Suppressor macrophage treated with lipopolysaccharide for 1 hour (primary cell): ENCODE measurements around the gene SDK1.
A peak's percentile ranks its signal among the peaks of the same experiment; 100 is the strongest.
"Not testable (repeated sequence)": the region's sequence is repeated elsewhere in the genome, so short reads cannot be mapped to it uniquely, and the experiment has no call there.

ENCODE experiments used
- DNase-seq, 3 donors: peaks; one replicate each; pipeline ENCODE4 v3.0.0-alpha.2; 2020 to 2022

Gene SDK1

GRCh38 chr7:3688071-3688470 is 387.0 kb downstream of the SDK1 start:
- DNase-seq: no peak

GRCh38 chr7:3688842-3689241 is 387.8 kb downstream of the SDK1 start:
- no peak for DNase-seq

DNA sequence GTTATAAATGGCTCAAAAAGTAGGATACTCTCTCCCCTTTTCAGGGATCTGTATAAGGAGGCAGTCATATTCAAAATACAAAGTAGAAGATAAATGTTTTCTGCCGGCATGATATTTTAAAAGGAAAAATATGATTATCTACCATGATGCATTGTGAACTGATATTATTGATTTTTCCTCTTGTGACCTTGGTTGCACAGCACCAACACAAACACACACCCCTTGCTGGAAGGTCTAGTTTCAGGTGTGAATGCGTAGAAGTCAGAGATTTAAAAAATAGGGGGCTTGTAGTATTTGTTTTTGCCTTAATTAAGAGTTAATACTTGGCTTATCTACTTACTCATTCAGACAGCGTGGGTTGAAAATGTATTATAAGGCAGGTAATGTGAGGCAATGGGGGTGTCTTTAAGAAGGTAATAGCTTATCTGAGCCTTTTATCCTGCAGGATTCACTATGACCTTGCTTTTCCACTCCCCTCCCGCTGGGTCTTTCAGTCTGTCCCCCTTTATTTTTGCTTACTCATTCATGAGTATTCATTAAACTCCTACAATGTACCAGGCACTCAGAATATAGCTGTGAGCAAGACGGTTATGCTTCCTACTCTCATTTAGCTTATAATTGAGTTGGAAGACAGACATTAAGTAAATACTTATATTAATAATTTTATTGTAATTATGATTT is 390.6 kb downstream of the SDK1 start:
- DNase-seq: no peak

GRCh38 chr7:3695602-3696001 is 394.6 kb downstream of the SDK1 start:
- no peak for DNase-seq

DNA sequence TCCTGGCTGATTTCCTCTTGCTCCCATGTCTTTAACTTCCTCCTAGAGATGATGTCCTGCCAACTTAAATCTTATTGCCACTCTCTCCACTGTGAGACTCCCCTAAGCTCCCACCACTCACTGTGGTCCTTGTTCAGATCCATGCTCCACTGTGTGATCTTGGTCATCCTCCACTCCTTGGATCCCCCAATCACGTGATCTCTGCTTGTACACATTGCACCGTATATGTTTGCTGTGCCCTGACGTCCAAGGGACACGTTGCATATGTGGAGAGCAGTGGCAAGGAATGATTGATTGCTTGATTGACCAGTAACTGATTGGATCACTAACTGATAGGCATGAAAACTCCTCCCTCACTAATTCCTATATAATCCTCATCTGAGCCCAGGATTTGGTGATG is 395.1 kb downstream of the SDK1 start:
- DNase-seq: no peak

DNA sequence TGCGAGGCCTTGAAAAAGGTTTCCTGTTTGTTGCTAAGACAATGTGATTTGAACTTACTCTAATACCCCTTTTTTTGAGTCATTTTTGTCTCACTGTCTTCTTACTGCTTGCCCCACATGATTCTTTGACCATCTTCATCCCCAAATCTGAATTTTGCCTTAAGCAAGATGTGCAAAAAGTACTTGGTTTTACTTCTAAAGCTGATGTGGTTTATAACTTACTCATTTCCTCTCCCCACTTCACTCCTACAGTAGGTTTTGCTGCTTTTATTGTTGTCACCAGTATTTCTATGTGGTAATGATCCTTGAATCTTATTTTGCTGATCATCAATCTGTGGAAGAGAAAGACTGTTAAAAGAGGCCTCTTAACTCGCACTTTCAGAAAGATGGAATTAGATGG is 396.4 kb downstream of the SDK1 start:
- DNase-seq: no peak

DNA sequence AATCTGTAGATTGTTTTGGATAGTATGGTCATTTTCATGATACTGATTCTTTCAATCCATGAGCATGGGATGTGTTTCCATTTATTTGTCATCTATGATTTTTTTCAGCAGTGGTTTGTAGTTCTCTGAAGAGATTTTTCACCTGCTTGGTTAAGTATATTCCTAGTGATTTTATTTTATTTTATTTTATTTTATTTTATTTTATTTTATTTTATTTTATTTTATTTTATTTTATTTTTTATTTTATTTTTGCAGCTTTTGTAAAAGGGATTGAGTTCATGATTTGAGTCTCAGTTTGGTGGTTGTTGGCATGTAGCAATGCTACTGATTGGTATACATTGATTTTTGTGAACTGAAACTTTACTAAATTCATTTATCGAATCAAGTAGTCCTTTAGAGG is 404.2 kb downstream of the SDK1 start:
- no peak for DNase-seq

GRCh38 chr7:3706091-3706490 is 405.0 kb downstream of the SDK1 start:
- DNase-seq: not testable (repeated sequence)

GRCh38 chr7:3710122-3710521 is 409.1 kb downstream of the SDK1 start:
- DNase-seq: no peak

DNA sequence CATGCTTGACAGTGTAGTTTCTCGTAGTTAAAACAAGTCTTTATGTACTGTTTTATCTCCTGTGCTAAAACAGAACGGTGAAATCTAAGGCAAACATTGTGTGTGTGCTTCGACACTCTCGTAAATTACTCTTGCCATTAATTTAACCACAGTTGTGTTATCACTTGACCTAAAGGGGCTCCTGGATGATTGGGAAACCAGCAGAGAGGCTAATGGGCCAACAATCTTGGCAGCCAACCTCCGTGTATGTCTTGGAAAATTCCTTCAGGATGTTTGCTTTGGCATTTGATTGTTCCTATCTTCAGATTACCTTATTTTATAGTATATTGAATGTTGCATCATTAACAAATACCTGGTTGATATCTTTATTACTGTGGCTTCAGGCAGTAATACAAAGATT is 409.5 kb downstream of the SDK1 start:
- DNase-seq: no peak

- no peak for DNase-seq
Measured at GRCh38 chr7:3712841-3713240, 411.8 kb downstream of the SDK1 start.

- DNase-seq: peak in 2 of 3 donors; percentile 11 to 27
Measured at GRCh38 chr7:3721422-3721821, 420.4 kb downstream of the SDK1 start.

- no peak for DNase-seq
Measured at GRCh38 chr7:3722396-3722922, 421.4 kb downstream of the SDK1 start.

DNA sequence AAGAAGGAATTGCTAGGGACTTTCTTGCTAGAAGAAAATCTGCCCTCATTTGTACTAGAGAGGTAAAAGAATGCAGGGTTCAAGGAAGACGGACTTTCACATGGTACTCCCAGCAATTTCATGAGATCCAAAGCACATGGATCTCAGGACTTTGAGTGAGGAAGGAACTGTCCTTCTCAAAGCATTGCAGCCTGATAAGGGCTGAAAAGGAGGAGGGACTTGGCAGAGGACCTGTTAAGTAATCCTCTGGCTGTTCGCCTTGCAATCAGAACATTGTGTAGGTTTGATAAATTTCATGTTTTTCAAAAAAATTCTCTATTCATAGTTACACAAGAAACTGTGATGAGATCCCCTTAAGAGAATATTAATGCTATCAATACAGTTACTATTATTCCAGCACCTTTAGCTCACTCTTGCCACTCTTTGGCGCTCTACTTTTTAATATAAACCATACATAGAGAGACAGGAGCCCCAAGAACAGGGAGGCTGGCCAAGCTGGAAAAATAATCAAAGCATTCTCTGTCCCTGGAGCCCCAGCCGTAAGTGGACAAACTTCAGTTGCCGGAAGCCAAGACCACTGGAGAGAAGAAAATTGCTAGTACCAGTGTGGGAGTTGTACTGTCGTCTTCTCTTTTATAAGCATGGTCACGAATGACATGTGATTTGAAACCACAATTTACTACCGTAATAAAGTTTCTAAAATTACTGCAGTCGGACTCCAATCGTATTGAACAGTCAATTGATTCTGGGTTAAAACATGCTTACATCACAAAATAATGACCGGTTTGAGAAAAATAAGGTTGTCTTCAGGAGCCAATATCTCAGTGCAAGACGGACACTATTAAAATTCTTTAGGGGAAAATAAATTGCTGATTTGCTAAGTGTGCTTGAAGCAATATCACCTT is 424.4 kb downstream of the SDK1 start:
- no peak for DNase-seq

- DNase-seq: no peak
Measured at GRCh38 chr7:3730276-3730675, 429.2 kb downstream of the SDK1 start.

- DNase-seq: no peak
Measured at GRCh38 chr7:3732395-3733005, 431.4 kb downstream of the SDK1 start.

DNA sequence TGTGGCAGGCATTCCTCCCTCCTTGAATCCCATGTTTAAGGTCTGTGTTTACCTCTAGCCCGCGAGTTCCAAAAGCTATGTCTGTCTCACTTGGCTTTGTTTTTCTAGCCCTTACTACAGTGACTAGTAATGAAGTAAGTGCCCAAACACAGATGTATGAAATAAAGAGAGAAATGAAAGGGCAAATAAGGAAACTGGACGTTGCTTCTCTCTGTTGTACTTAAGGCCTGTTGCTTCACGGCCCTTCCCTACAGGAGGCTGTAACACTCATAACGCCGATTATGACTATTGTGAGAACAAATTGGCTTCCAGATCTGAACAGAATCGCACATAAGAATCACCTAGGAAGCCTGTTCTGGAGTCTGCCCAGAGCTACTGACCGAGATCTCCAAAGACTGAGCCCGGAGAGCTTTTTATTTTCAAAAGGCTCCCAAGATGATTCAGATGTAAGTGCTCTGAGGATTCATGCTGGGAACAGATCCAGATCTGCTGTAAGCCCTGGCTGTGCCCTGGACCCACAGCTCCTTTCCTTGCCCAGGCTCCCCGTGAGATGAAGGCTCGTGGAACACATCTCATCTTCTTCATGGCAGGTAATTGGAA is 432.6 kb downstream of the SDK1 start:
- DNase-seq: no peak

DNA sequence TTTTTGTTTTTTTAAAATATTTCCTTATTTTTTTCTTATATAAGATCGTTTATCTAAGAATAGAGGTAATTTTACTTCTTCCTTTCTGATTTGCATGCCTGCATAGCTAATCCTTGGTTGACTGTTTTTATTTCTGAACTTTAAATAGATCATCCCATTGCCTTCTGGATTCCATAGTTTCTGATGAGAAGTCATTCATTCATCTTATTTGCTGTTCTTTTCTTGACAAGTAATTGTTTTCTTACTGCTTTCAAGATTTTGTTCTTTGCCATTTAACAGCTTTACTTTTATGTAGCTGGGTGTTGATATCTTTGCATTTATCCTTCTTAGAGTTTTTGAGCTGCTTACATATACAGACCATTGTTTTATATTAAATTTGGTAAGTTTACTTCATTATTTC is 437.9 kb downstream of the SDK1 start:
- no peak for DNase-seq

DNA sequence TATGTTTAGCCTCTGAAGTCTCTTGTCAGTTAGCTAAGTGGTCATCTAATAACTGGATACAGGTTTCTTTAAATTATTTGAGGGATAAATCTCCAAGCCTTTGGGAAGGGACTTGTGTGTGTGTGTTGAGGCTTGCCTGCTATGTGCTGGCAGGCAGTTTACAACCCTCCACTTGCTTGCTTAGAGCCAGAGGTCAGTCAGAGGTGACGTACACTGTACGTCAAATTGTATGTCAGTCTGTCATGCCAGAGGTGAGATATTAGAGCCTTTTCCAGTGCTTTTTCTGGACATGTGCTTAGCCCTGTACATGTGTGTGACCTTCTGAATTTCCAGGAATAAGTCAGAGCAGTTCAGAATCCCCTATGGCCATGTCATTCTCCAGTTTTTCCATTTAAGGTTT is 438.9 kb downstream of the SDK1 start:
- no peak for DNase-seq

DNA sequence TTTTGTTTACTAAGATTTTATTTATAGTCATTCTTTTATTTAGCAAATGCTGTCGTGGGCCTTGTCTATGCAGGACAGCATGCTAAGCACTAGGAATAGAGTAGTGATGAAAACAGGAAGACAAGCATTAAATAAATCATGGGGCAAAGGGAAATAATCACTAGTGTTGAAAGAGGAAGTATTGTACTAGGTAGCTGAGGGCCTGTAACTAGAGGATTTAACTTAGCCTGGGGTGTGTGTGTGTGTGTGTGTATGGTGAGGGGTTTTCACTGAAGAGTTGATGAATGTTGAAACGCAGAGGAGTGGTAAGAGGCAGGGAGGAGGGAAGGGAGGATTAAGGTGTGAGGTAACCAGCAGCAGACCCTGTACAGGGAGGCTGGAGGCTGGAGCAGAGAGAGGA is 446.4 kb downstream of the SDK1 start:
- peak in 1 of 3 donors; percentile 1 for DNase-seq

GRCh38 chr7:3748389-3748788 is 447.3 kb downstream of the SDK1 start:
- no peak for DNase-seq

DNA sequence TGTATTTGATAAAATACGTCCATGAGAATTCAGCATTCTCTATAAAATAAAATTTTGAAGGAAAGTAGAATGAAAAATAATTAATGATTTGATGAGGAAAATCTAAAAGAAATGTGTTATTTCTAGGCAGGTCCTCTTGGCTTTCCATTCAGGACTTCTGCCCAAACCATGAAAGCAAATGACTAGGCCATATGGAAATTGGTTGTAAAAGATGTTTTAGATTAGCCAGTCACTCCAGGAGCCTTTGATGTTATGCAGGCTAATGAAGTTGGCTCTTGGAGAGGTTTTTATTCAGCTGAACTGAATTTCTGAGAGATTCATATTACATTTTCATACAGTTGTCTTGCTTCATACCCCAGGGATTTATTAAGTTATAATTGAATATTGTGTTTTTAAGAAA is 452.8 kb downstream of the SDK1 start:
- DNase-seq: no peak
